HepG2 (cell line): ENCODE measurements around the gene SCAND1. TPM values are rescaled to one million over a fixed set of nuclear protein-coding genes. Genes with fewer than 3 reads are reported as not detected.

Source experiments
- BRD4 ChIP-seq: sonication (generic); formaldehyde crosslinking; IDR thresholded peaks from 2 replicates; pipeline ENCODE4 v1.4.0; 2020; ENCODE audit warnings: missing genetic modification reagents
- FOXA3 ChIP-seq: IDR thresholded peaks from 2 replicates; pipeline ENCODE4 v1.6.1; 2016; ENCODE audit warnings: missing genetic modification reagents, missing compliant biosample characterization
- HHEX ChIP-seq: IDR thresholded peaks from 2 replicates; pipeline ENCODE4 v1.6.1; 2016; ENCODE audit warnings: control low read depth
- HNRNPLL ChIP-seq: fragments of 200-400 bp; formaldehyde crosslinking; IDR thresholded peaks from 2 replicates; pipeline ENCODE4 v1.6.1; 2017; ENCODE audit warnings: mild to moderate bottlenecking, low read depth, low read length; ENCODE audit not compliant: poor library complexity, severe bottlenecking
- MEF2D ChIP-seq: sonication (generic); formaldehyde crosslinking; IDR thresholded peaks from 2 replicates; pipeline ENCODE4 v1.5.1; 2020; ENCODE audit warnings: mild to moderate bottlenecking, missing genetic modification reagents
- NCOA2 ChIP-seq: sonication (generic); formaldehyde crosslinking; IDR thresholded peaks from 2 replicates; pipeline ENCODE4 v1.8.0; 2022; ENCODE audit warnings: inconsistent platforms
- NR2F1 ChIP-seq, 2 experiments: fragments of 450-650 bp in 1 of 2; formaldehyde crosslinking in 1 of 2; IDR thresholded peaks; 2 replicates each; pipeline versions ENCODE4 v1.5.0 to v1.6.1; 2016 to 2020; ENCODE audit warnings: mild to moderate bottlenecking in 1 of 2, missing compliant biosample characterization in 1 of 2, missing genetic modification reagents in 1 of 2, moderate library complexity in 1 of 2
- SP2 ChIP-seq: sonication (generic); formaldehyde crosslinking; IDR thresholded peaks from 2 replicates; pipeline ENCODE4 v1.5.1; 2020; ENCODE audit warnings: mild to moderate bottlenecking, missing genetic modification reagents
- ZBTB20 ChIP-seq: sonication (generic); formaldehyde crosslinking; IDR thresholded peaks from 2 replicates; pipeline ENCODE4 v1.8.1; 2023; ENCODE audit warnings: missing genetic modification reagents, low read depth, mild to moderate bottlenecking, borderline replicate concordance
- ZC3H13 ChIP-seq: sonication (generic); formaldehyde crosslinking; IDR thresholded peaks from 2 replicates; pipeline ENCODE4 v1.8.1; 2023; ENCODE audit warnings: mild to moderate bottlenecking, missing genetic modification reagents, moderate library complexity
- ZNF629 ChIP-seq: sonication (generic); formaldehyde crosslinking; conservative IDR thresholded peaks from 2 replicates; pipeline ENCODE4 v1.5.0; 2020; ENCODE audit warnings: missing genetic modification reagents
- ZNF850 ChIP-seq: sonication (generic); formaldehyde crosslinking; conservative IDR thresholded peaks from 2 replicates; pipeline ENCODE4 v1.9.0; 2021; ENCODE audit warnings: mild to moderate bottlenecking, missing genetic modification reagents
- ZSCAN9 ChIP-seq: IDR thresholded peaks from 2 replicates; pipeline ENCODE4 v1.6.1; 2016; ENCODE audit warnings: borderline replicate concordance
- polyA plus RNA-seq, 8 experiments: library from polyadenylated mRNA; depleted of rRNA in 3 of 8; stranded (reverse) in 7 of 8; unstranded in 1 of 8; fragments of >200 nt; fragmentation: Illumina TruSeq in 4 of 8; extraction: Trizol in 4 of 8; gene quantifications; 2 replicates each; pipeline versions ENCODE4 v1.2.1 to v1.2.3, GENCODE V29; 2011 to 2016; ENCODE audit warnings: low read depth in 4 of 8, missing spikeins in 1 of 8, mixed read lengths in 1 of 8; ENCODE audit not compliant: insufficient read depth in 1 of 8
- total RNA-seq, 5 experiments: library from RNA; depleted of rRNA; stranded (reverse); fragments of >200 nt; fragmentation: Illumina TruSeq; extraction: Trizol; gene quantifications; 2 replicates each; pipeline ENCODE4 v1.2.3, GENCODE V29; 2016; ENCODE audit warnings: low read depth in 1 of 5
- TF ChIP-seq, protein P1 (sequence below): sonication (generic); formaldehyde crosslinking; IDR thresholded peaks from 2 replicates; pipeline ENCODE4 v1.8.0; 2022; ENCODE audit warnings: missing genetic modification reagents, mild to moderate bottlenecking, borderline replicate concordance
- TF ChIP-seq, protein P2 (sequence below): sonication (generic); formaldehyde crosslinking; IDR thresholded peaks from 2 replicates; pipeline ENCODE4 v1.5.0; 2020; ENCODE audit warnings: mild to moderate bottlenecking, missing genetic modification reagents
- TF ChIP-seq, protein P3 (sequence below): sonication (generic); formaldehyde crosslinking; IDR thresholded peaks from 2 replicates; pipeline ENCODE4 v1.4.0; 2020; ENCODE audit warnings: mild to moderate bottlenecking, missing genetic modification reagents
- TF ChIP-seq, protein P4 (sequence below): IDR thresholded peaks from 2 replicates; pipeline ENCODE4 v1.6.1; 2016; ENCODE audit warnings: missing compliant biosample characterization, missing genetic modification reagents, borderline replicate concordance
- TF ChIP-seq, protein P5 (sequence below): sonication (generic); formaldehyde crosslinking; IDR thresholded peaks from 2 replicates; pipeline ENCODE4 v1.9.0; 2021; ENCODE audit warnings: missing genetic modification reagents, borderline replicate concordance

SCAND1 gene
- total and polyA plus RNA-seq, 2 of the 13 experiments (the other 11 are each of a cell fraction or from before 2014, with no cell fraction given): 19.3 to 109 TPM

DNA sequence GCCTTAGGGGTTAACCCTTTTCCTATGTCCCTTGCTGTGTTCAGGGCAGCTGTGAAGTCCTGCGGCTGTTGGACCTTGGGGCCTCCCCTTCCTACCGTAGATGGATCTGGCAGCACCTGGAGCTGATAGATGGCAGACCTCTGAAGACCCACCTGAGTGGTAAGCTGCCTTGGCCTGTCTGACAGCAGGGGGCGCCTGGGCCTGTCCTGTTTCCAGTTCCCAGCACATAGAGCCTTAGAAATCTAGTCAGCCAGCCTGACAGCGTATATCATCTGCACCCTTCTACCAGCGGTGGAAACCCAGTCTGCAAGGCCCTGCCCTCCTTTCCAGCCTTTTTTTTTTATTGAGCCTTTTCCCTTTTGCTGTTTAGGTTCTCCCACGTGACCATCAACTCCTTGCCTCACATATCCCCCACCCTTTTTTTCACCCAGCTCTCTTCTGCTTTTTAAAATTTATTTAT, 40.7 kb upstream of the SCAND1 start (continued):
- TF ChIP-seq, protein P1, sequence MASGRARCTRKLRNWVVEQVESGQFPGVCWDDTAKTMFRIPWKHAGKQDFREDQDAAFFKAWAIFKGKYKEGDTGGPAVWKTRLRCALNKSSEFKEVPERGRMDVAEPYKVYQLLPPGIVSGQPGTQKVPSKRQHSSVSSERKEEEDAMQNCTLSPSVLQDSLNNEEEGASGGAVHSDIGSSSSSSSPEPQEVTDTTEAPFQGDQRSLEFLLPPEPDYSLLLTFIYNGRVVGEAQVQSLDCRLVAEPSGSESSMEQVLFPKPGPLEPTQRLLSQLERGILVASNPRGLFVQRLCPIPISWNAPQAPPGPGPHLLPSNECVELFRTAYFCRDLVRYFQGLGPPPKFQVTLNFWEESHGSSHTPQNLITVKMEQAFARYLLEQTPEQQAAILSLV (CRISPR knock-in tag): no peak; the same call in 1 of the 2 replicates
- TF ChIP-seq BRD4 (CRISPR knock-in tag): no peak
- TF ChIP-seq, protein P2, sequence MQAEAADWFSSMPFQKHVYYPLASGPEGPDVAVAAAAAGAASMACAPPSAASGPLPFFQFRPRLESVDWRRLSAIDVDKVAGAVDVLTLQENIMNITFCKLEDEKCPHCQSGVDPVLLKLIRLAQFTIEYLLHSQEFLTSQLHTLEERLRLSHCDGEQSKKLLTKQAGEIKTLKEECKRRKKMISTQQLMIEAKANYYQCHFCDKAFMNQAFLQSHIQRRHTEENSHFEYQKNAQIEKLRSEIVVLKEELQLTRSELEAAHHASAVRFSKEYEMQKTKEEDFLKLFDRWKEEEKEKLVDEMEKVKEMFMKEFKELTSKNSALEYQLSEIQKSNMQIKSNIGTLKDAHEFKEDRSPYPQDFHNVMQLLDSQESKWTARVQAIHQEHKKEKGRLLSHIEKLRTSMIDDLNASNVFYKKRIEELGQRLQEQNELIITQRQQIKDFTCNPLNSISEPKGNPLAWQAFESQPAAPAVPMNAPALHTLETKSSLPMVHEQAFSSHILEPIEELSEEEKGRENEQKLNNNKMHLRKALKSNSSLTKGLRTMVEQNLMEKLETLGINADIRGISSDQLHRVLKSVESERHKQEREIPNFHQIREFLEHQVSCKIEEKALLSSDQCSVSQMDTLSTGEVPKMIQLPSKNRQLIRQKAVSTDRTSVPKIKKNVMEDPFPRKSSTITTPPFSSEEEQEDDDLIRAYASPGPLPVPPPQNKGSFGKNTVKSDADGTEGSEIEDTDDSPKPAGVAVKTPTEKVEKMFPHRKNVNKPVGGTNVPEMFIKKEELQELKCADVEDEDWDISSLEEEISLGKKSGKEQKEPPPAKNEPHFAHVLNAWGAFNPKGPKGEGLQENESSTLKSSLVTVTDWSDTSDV (CRISPR knock-in tag): peak; percentile 90; the same call in 1 of the 2 replicates
- no peak for TF ChIP-seq ZC3H13 (CRISPR knock-in tag)
- 0 out of 2 replicates have a peak, but pooled peaks have one; percentile 47 for TF ChIP-seq MEF2D (CRISPR knock-in tag)
- TF ChIP-seq, protein P3, sequence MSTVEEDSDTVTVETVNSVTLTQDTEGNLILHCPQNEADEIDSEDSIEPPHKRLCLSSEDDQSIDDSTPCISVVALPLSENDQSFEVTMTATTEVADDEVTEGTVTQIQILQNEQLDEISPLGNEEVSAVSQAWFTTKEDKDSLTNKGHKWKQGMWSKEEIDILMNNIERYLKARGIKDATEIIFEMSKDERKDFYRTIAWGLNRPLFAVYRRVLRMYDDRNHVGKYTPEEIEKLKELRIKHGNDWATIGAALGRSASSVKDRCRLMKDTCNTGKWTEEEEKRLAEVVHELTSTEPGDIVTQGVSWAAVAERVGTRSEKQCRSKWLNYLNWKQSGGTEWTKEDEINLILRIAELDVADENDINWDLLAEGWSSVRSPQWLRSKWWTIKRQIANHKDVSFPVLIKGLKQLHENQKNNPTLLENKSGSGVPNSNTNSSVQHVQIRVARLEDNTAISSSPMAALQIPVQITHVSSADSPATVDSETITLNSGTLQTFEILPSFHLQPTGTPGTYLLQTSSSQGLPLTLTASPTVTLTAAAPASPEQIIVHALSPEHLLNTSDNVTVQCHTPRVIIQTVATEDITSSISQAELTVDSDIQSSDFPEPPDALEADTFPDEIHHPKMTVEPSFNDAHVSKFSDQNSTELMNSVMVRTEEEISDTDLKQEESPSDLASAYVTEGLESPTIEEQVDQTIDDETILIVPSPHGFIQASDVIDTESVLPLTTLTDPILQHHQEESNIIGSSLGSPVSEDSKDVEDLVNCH: no peak
- TF ChIP-seq ZSCAN9 (CRISPR knock-in tag): peak; percentile 38; the same call in 1 of the 2 replicates
- TF ChIP-seq ZBTB20 (CRISPR knock-in tag): peak; percentile 61; the same call in 1 of the 2 replicates
- TF ChIP-seq, protein P4, sequence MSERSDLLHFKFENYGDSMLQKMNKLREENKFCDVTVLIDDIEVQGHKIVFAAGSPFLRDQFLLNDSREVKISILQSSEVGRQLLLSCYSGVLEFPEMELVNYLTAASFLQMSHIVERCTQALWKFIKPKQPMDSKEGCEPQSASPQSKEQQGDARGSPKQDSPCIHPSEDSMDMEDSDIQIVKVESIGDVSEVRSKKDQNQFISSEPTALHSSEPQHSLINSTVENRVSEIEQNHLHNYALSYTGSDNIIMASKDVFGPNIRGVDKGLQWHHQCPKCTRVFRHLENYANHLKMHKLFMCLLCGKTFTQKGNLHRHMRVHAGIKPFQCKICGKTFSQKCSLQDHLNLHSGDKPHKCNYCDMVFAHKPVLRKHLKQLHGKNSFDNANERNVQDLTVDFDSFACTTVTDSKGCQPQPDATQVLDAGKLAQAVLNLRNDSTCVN: no peak
- no peak for TF ChIP-seq HHEX (CRISPR knock-in tag)
- TF ChIP-seq SP2: no peak
- no peak for TF ChIP-seq ZNF850 (CRISPR knock-in tag)
- no peak for TF ChIP-seq HNRNPLL
- 0 out of 2 replicates have a peak, but pooled peaks have one; percentile 18 for TF ChIP-seq FOXA3 (CRISPR knock-in tag)
- TF ChIP-seq, protein P5, sequence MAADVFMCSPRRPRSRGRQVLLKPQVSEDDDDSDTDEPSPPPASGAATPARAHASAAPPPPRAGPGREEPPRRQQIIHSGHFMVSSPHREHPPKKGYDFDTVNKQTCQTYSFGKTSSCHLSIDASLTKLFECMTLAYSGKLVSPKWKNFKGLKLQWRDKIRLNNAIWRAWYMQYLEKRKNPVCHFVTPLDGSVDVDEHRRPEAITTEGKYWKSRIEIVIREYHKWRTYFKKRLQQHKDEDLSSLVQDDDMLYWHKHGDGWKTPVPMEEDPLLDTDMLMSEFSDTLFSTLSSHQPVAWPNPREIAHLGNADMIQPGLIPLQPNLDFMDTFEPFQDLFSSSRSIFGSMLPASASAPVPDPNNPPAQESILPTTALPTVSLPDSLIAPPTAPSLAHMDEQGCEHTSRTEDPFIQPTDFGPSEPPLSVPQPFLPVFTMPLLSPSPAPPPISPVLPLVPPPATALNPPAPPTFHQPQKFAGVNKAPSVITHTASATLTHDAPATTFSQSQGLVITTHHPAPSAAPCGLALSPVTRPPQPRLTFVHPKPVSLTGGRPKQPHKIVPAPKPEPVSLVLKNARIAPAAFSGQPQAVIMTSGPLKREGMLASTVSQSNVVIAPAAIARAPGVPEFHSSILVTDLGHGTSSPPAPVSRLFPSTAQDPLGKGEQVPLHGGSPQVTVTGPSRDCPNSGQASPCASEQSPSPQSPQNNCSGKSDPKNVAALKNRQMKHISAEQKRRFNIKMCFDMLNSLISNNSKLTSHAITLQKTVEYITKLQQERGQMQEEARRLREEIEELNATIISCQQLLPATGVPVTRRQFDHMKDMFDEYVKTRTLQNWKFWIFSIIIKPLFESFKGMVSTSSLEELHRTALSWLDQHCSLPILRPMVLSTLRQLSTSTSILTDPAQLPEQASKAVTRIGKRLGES (CRISPR knock-in tag): no peak
- TF ChIP-seq NR2F1 (CRISPR knock-in tag; IDR thresholded peaks at IDR 0.05): no peak
- no peak for TF ChIP-seq ZNF629
- TF ChIP-seq NCOA2: 0 out of 2 replicates have a peak, but pooled peaks have one; percentile 17
